ENCODE measurements around the gene IL24.

DNA sequence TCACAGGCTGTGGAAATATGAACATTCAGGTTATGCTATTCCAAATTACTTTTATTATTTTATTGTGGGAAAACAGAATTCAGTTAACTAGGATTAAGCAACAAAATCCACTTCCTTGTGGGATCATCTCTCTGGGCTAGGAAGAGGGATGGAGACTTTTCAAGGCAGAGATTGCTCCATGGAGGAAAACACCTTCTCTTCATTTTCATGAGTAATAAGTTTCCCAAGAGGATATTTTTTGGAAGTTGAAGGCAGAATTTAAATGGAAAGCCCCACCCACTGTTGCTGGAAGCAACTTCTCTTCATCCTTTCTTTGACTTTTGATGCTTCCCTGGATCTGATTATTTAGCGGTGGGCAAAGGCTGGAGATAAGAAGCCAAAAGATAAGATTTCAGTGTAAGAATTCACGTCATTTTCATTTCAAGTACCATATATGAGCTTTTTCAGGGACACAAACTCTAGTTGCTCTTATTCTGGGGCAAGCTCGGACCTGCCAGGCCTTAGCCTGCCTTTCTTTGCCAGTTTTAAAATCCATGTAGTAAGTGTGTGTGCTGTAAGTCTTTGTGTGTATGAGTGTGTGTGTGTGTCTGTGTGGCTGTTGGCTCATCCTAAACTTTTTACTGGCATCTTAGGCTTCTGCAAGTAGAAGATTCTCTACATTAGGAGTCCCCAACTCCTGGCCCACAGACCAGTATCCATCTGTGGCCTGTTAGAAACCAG is 11.7 kb upstream of the IL24 start:
- TF ChIP-seq CTCF (IDR thresholded peaks at IDR 0.05; ENCODE audit: borderline replicate concordance, extremely low read depth, low read length, poor library complexity, severe bottlenecking) = no peak
- TF ChIP-seq EZH2 (IDR thresholded peaks at IDR 0.05; ENCODE audit: borderline replicate concordance, low read depth, low read length, severe bottlenecking) = no peak
